Omental fat pad (tissue), 4 donors: ENCODE measurements around the gene TIAL1. TPM values are rescaled to one million over a fixed set of nuclear protein-coding genes. Genes with fewer than 3 reads are reported as not detected.
A peak's percentile ranks its signal among the peaks of the same experiment; 100 is the strongest.

ENCODE experiments used
- ATAC-seq: fragments of 150-250 bp; one replicate; pipeline ENCODE4 v1.9.1; 2016; ENCODE audit warnings: mild to moderate bottlenecking, moderate library complexity; ENCODE audit not compliant: low FRiP score
- DNase-seq: peaks from one replicate; pipeline ENCODE4 v3.0.0-alpha.2; 2019; ENCODE audit warnings: low spot score
- CTCF ChIP-seq, 3 donors: fragments of 450-650 bp; IDR thresholded peaks; one replicate each; pipeline ENCODE4 v1.5.1; 2016 to 2017; ENCODE audit warnings: antibody characterized with exemption in 3 of 3, mild to moderate bottlenecking in 3 of 3, moderate library complexity in 2 of 3
- total RNA-seq, 4 donors: library from RNA; depleted of rRNA; stranded (reverse); fragments of >200 nt; gene quantifications; one replicate each; pipeline ENCODE4 v1.1.0, GENCODE V29; 2016

TIAL1 gene
- total RNA-seq, 4 donors from 2014 or later = 62.0 to 90.8 (median 65.9) TPM

GRCh38 chr10:119541459-119542356 lies 55.1 kb downstream of the TIAL1 start:
- no peak for DNase-seq
- ATAC-seq = peak; percentile 19
- no peak for TF ChIP-seq CTCF (IDR thresholded peaks at IDR 0.05)

- no peak for DNase-seq
- no peak for TF ChIP-seq CTCF (IDR thresholded peaks at IDR 0.05)
- no peak for ATAC-seq
Observed at GRCh38 chr10:119541046-119541445, 55.7 kb downstream of the TIAL1 start.

GRCh38 chr10:119540038-119540437 lies 56.7 kb downstream of the TIAL1 start:
- DNase-seq (no peak), ATAC-seq (no peak)
- TF ChIP-seq CTCF (IDR thresholded peaks at IDR 0.05) = no peak

- ATAC-seq = no peak
- no peak for TF ChIP-seq CTCF (IDR thresholded peaks at IDR 0.05)
Observed at GRCh38 chr10:119539359-119539825, 57.4 kb downstream of the TIAL1 start.

GRCh38 chr10:119538632-119539358 lies 58.0 kb downstream of the TIAL1 start:
- TF ChIP-seq CTCF (IDR thresholded peaks at IDR 0.05) = no peak
- no peak for ATAC-seq
- no peak for DNase-seq

More at GRCh38 chr10:119539359-119539825, 57.4 kb downstream of the TIAL1 start:
- no peak for DNase-seq

GRCh38 chr10:119537953-119538630 lies 58.7 kb downstream of the TIAL1 start:
- ATAC-seq (no peak), DNase-seq (no peak)
- TF ChIP-seq CTCF (IDR thresholded peaks at IDR 0.05) = no peak
